HL-60 (cell line): ENCODE results near the gene TP53TG5.

Experiments used
- DNase-seq, 2 experiments: peaks; one replicate each; pipeline ENCODE4 v3.0.0-alpha.2; 2010 to 2020; ENCODE audit warnings: low read depth in 1 of 2, low spot score in 1 of 2
- H3K27ac ChIP-seq: fragments of 250-450 bp; sonication (Bioruptor Pico); replicated peaks from 2 replicates; pipeline ENCODE4 v1.5.1; 2020; ENCODE audit warnings: mild to moderate bottlenecking, moderate library complexity
- H3K27me3 ChIP-seq: fragments of 250-450 bp; sonication (Bioruptor Pico); 2 replicates; pipeline ENCODE4 v1.5.1; 2021; ENCODE audit warnings: mild to moderate bottlenecking, moderate library complexity; ENCODE audit not compliant: insufficient read depth, poor library complexity, severe bottlenecking
- H3K4me3 ChIP-seq: replicated peaks from 2 replicates; pipeline ENCODE4 v1.5.1; 2011; ENCODE audit warnings: mild to moderate bottlenecking, control low read depth, low read length; ENCODE audit not compliant: insufficient read depth
- GABPA ChIP-seq: IDR thresholded peaks from 2 replicates; pipeline ENCODE4 v1.6.1; 2012; ENCODE audit warnings: low read depth
- POLR2AphosphoS5 ChIP-seq: IDR thresholded peaks from 2 replicates; pipeline ENCODE4 v1.6.1; 2012; ENCODE audit warnings: low read depth
- SPI1 ChIP-seq: IDR thresholded peaks from 2 replicates; pipeline ENCODE4 v1.6.1; 2012; ENCODE audit warnings: low read depth, mild to moderate bottlenecking, borderline replicate concordance
- TF ChIP-seq, protein P1 (sequence below): IDR thresholded peaks from one replicate; pipeline ENCODE4 v1.5.1; 2011; ENCODE audit warnings: low read length, control low read depth, inconsistent platforms; ENCODE audit not compliant: insufficient read depth
- TF ChIP-seq, protein P2 (sequence below): IDR thresholded peaks from 2 replicates; pipeline ENCODE4 v1.6.1; 2012; ENCODE audit warnings: low read depth; ENCODE audit not compliant: insufficient replicate concordance

TP53TG5 gene

DNA sequence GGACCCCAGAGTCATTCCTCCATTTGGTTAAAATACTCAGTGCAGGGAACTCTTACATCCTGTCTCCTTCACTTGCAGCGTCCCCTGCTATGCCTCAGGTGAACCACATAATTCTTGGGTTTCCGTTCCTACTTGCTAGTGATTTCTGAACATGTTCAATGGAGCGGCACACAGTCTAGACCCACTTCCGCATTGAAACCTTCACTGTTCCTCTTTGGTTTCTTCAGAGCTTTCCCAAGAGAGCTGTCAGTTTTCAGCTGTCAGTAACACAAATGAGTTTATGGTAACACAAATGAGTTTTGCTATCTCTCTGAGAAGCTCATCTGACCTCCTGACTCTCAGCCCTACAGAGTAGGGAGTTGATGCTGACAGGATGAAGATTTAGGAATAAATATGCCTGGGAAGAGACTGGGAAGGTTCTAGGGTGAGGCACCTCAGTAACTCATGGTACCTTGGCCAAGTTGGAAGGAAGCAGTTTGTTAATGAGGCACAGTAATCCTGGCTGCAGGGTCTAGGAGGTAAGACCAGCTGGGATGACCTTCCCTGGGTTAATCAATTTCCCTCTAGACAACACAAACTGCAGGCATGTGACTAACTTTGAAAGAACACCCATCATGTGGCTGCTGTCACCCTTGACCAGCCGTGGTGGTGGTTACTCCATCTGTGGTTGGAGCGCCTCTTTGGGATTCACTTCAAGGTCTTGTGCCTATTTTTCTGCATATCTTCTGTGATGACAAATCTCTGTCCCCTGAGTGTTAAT lies 9.7 kb downstream of the TP53TG5 start:
- DNase-seq = peak; percentile 66 to 81
- no peaks in the 10 kb centered on the region for H3K27me3 ChIP-seq
- peak overlapping the region; percentile 29 for H3K27ac ChIP-seq
- H3K4me3 ChIP-seq = no peak overlapping the region
- TF ChIP-seq SPI1 (peak; percentile 97), GABPA (no peak)

DNA sequence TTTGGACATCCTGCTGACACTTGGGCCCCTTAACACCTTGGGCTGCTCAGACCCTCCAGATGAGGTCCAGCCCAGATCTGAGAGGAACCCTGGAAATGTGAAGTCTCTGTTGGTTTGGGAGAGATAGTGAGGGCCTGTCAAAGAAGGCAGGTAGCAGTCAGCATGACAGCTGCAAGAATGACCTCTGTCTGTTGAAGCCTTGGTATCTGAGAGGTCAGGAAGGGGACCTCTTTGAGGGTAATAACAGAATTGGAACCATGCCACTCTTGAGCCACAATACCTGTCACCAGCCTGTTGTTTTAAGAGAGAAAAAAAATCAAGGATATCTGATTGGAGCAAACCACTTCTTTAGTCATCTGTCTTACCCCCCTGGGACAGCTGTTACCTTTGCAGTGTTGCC lies 11.0 kb downstream of the TP53TG5 start:
- no peak overlapping the region for H3K4me3 ChIP-seq
- no peak for DNase-seq
- TF ChIP-seq SPI1 (no peak), POLR2AphosphoS5 (no peak), GABPA (no peak)
- TF ChIP-seq, protein P1, sequence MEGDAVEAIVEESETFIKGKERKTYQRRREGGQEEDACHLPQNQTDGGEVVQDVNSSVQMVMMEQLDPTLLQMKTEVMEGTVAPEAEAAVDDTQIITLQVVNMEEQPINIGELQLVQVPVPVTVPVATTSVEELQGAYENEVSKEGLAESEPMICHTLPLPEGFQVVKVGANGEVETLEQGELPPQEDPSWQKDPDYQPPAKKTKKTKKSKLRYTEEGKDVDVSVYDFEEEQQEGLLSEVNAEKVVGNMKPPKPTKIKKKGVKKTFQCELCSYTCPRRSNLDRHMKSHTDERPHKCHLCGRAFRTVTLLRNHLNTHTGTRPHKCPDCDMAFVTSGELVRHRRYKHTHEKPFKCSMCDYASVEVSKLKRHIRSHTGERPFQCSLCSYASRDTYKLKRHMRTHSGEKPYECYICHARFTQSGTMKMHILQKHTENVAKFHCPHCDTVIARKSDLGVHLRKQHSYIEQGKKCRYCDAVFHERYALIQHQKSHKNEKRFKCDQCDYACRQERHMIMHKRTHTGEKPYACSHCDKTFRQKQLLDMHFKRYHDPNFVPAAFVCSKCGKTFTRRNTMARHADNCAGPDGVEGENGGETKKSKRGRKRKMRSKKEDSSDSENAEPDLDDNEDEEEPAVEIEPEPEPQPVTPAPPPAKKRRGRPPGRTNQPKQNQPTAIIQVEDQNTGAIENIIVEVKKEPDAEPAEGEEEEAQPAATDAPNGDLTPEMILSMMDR = no peak
- TF ChIP-seq, protein P2, sequence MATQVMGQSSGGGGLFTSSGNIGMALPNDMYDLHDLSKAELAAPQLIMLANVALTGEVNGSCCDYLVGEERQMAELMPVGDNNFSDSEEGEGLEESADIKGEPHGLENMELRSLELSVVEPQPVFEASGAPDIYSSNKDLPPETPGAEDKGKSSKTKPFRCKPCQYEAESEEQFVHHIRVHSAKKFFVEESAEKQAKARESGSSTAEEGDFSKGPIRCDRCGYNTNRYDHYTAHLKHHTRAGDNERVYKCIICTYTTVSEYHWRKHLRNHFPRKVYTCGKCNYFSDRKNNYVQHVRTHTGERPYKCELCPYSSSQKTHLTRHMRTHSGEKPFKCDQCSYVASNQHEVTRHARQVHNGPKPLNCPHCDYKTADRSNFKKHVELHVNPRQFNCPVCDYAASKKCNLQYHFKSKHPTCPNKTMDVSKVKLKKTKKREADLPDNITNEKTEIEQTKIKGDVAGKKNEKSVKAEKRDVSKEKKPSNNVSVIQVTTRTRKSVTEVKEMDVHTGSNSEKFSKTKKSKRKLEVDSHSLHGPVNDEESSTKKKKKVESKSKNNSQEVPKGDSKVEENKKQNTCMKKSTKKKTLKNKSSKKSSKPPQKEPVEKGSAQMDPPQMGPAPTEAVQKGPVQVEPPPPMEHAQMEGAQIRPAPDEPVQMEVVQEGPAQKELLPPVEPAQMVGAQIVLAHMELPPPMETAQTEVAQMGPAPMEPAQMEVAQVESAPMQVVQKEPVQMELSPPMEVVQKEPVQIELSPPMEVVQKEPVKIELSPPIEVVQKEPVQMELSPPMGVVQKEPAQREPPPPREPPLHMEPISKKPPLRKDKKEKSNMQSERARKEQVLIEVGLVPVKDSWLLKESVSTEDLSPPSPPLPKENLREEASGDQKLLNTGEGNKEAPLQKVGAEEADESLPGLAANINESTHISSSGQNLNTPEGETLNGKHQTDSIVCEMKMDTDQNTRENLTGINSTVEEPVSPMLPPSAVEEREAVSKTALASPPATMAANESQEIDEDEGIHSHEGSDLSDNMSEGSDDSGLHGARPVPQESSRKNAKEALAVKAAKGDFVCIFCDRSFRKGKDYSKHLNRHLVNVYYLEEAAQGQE = no peak
- no peaks in the 10 kb centered on the region for H3K27me3 ChIP-seq
- no peak overlapping the region for H3K27ac ChIP-seq

DNA sequence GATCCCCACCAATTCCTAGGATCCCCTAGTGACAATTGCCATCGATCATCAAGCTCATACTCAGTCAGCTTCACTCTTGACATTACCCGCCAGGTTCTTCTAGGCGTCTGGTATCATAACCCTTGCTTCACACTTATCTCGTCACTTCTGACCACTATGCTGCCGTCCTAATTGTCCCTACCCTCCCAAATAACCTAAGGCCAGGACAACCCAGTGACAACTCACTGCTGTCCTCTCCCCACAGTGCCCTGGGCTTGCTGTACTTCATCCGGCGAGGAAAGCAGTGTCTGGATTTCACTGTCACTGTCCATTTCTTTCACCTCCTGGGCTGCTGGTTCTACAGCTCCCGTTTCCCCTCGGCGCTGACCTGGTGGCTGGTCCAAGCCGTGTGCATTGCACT lies 11.5 kb downstream of the TP53TG5 start:
- Histone ChIP-seq H3K27ac (no peak overlapping the region), H3K27me3 (no peaks in the 10 kb centered on the region), H3K4me3 (no peak overlapping the region)
- no peak for DNase-seq
- TF ChIP-seq, protein P1 = no peak
- TF ChIP-seq POLR2AphosphoS5 = no peak
- no peak for TF ChIP-seq SPI1
- no peak for TF ChIP-seq GABPA
- TF ChIP-seq, protein P2 = no peak

DNA sequence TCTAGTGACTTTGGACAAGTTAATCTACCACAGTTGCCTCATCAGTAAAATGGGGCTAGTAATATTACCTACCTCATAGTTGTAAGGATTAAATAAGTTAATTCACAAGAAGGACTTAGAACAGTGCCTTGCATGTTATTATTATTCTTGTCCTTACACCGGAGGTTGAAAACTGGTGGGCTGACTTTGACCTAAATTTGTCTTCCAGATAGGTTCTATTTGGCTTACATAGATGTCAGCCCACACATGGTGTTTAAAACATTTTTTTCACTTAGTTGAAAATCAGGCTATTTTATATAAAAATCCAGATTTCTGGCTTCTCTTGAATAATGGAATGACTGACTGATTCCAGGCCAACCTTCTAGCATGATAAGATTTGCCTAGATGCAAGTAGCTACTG lies 11.9 kb downstream of the TP53TG5 start:
- no peak for DNase-seq
- no peak for TF ChIP-seq SPI1
- TF ChIP-seq, protein P1 = no peak
- H3K4me3 ChIP-seq = no peak overlapping the region
- H3K27ac ChIP-seq = no peak overlapping the region
- H3K27me3 ChIP-seq = no peaks in the 10 kb centered on the region
